Right forelimb (tissue), 1 donor: Measurements from ENCODE around the gene SACM1L.

ENCODE experiments used
- DNase-seq: peaks from one replicate; pipeline ENCODE4 v3.0.0-alpha.2; 2018

SACM1L gene

GRCh38 chr3:45688882-45689786 lies at the start of gene SACM1L:
Gene SACM1L, plus strand, starts transcription at chr3:45689396. Its CDS starts 70 bp downstream, at chr3:45689466.
- DNase-seq: peak; percentile 98

- no peak for DNase-seq
Observed at GRCh38 chr3:45640091-45640507, 49.1 kb upstream of the SACM1L start.

- DNase-seq: no peak
Observed at GRCh38 chr3:45640724-45641361, 48.4 kb upstream of the SACM1L start.

- DNase-seq: no peak
Observed at GRCh38 chr3:45641756-45642155, 47.4 kb upstream of the SACM1L start.

- peak; percentile 66 for DNase-seq
Observed at GRCh38 chr3:45642731-45643152, 46.5 kb upstream of the SACM1L start.

GRCh38 chr3:45644063-45644790 lies 45.0 kb upstream of the SACM1L start:
- DNase-seq: no peak

- no peak for DNase-seq
Observed at GRCh38 chr3:45644791-45645201, 44.4 kb upstream of the SACM1L start.

- DNase-seq: no peak
Observed at GRCh38 chr3:45646051-45646585, 43.1 kb upstream of the SACM1L start.

- DNase-seq: no peak
Observed at GRCh38 chr3:45647148-45647619, 42.0 kb upstream of the SACM1L start.

- DNase-seq: no peak
Observed at GRCh38 chr3:45653205-45653604, 36.0 kb upstream of the SACM1L start.

- no peak for DNase-seq
Observed at GRCh38 chr3:45654397-45654944, 34.7 kb upstream of the SACM1L start.

GRCh38 chr3:45655906-45656305 lies 33.3 kb upstream of the SACM1L start:
- no peak for DNase-seq

- DNase-seq: peak; percentile 89
Observed at GRCh38 chr3:45656575-45657363, 32.4 kb upstream of the SACM1L start.

GRCh38 chr3:45657853-45658252 lies 31.3 kb upstream of the SACM1L start:
- DNase-seq: no peak

GRCh38 chr3:45659661-45660566 lies 29.3 kb upstream of the SACM1L start:
- DNase-seq: peak; percentile 64

GRCh38 chr3:45660567-45660901 lies 28.7 kb upstream of the SACM1L start:
- no peak for DNase-seq

- DNase-seq: no peak
Observed at GRCh38 chr3:45664578-45664977, 24.6 kb upstream of the SACM1L start.

GRCh38 chr3:45665101-45665572 lies 24.1 kb upstream of the SACM1L start:
- DNase-seq: no peak

- DNase-seq: peak; percentile 70
Observed at GRCh38 chr3:45666757-45667431, 22.3 kb upstream of the SACM1L start.

- no peak for DNase-seq
Observed at GRCh38 chr3:45667569-45667934, 21.6 kb upstream of the SACM1L start.
